HepG2 (cell line): ENCODE measurements around the gene APC2. TPM values are rescaled to one million over a fixed set of nuclear protein-coding genes. Genes with fewer than 3 reads are reported as not detected.

ENCODE experiments used
- MLLT10 ChIP-seq: sonication (generic); formaldehyde crosslinking; IDR thresholded peaks from 2 replicates; pipeline ENCODE4 v1.4.0; 2020; ENCODE audit warnings: missing genetic modification reagents
- polyA plus RNA-seq, 8 experiments: library from polyadenylated mRNA; depleted of rRNA in 3 of 8; stranded (reverse) in 7 of 8; unstranded in 1 of 8; fragments of >200 nt; fragmentation: Illumina TruSeq in 4 of 8; extraction: Trizol in 4 of 8; gene quantifications; 2 replicates each; pipeline versions ENCODE4 v1.2.1 to v1.2.3, GENCODE V29; 2011 to 2016; ENCODE audit warnings: low read depth in 4 of 8, missing spikeins in 1 of 8, mixed read lengths in 1 of 8; ENCODE audit not compliant: insufficient read depth in 1 of 8
- total RNA-seq, 5 experiments: library from RNA; depleted of rRNA; stranded (reverse); fragments of >200 nt; fragmentation: Illumina TruSeq; extraction: Trizol; gene quantifications; 2 replicates each; pipeline ENCODE4 v1.2.3, GENCODE V29; 2016; ENCODE audit warnings: low read depth in 1 of 5
- TF ChIP-seq, protein P1 (sequence below): sonication (generic); formaldehyde crosslinking; IDR thresholded peaks from 2 replicates; pipeline ENCODE4 v1.8.0; 2022; ENCODE audit warnings: mild to moderate bottlenecking, missing genetic modification reagents; ENCODE audit not compliant: insufficient replicate concordance
- TF ChIP-seq, protein P2 (sequence below): sonication (generic); formaldehyde crosslinking; IDR thresholded peaks from 2 replicates; pipeline ENCODE4 v1.9.0; 2021; ENCODE audit warnings: mild to moderate bottlenecking, missing genetic modification reagents
- TF ChIP-seq, protein P3 (sequence below), 2 experiments: sonication (generic) in 1 of 2; formaldehyde crosslinking in 1 of 2; IDR thresholded peaks; 2 replicates each; pipeline versions ENCODE4 v1.5.1 to v1.6.1; 2011 to 2020; ENCODE audit warnings: borderline replicate concordance in 1 of 2, low read depth in 1 of 2, low read length in 1 of 2, mild to moderate bottlenecking in 1 of 2, missing genetic modification reagents in 1 of 2, moderate library complexity in 1 of 2
- TF ChIP-seq, protein P4 (sequence below): sonication (generic); formaldehyde crosslinking; IDR thresholded peaks from 2 replicates; pipeline ENCODE4 v1.5.0; 2020; ENCODE audit warnings: missing genetic modification reagents
- TF ChIP-seq, protein P5 (sequence below): sonication (generic); formaldehyde crosslinking; IDR thresholded peaks from 2 replicates; pipeline ENCODE4 v1.5.1; 2020; ENCODE audit warnings: mild to moderate bottlenecking, moderate library complexity, missing genetic modification reagents

APC2 gene
- total and polyA plus RNA-seq, 2 of the 13 experiments (the other 11 are each of a cell fraction or from before 2014, with no cell fraction given), result 0.08 to 0.22 TPM

DNA sequence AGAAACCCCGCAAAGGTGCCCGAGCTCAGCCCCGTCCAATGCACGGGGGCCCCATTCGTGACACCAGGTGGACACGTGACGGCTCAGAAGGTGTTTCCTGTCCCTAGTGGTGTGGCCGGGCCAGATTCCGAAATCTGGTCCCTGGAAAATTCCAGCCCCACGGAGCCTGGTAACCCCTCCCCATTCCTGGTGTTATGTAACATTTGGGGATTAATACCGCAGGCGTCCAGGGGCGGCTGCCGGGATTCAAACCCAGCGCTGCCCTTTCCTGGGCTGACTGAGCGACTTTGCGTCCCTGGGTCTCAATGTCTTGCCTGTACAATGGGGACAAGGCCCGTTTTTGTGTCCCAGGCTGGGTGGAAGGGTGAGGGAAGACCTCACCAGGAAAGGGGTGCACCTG lies 72.9 kb downstream of the APC2 start (continued):
- TF ChIP-seq, protein P1, sequence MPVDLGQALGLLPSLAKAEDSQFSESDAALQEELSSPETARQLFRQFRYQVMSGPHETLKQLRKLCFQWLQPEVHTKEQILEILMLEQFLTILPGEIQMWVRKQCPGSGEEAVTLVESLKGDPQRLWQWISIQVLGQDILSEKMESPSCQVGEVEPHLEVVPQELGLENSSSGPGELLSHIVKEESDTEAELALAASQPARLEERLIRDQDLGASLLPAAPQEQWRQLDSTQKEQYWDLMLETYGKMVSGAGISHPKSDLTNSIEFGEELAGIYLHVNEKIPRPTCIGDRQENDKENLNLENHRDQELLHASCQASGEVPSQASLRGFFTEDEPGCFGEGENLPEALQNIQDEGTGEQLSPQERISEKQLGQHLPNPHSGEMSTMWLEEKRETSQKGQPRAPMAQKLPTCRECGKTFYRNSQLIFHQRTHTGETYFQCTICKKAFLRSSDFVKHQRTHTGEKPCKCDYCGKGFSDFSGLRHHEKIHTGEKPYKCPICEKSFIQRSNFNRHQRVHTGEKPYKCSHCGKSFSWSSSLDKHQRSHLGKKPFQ (CRISPR knock-in tag), result no peak
- TF ChIP-seq, protein P2, sequence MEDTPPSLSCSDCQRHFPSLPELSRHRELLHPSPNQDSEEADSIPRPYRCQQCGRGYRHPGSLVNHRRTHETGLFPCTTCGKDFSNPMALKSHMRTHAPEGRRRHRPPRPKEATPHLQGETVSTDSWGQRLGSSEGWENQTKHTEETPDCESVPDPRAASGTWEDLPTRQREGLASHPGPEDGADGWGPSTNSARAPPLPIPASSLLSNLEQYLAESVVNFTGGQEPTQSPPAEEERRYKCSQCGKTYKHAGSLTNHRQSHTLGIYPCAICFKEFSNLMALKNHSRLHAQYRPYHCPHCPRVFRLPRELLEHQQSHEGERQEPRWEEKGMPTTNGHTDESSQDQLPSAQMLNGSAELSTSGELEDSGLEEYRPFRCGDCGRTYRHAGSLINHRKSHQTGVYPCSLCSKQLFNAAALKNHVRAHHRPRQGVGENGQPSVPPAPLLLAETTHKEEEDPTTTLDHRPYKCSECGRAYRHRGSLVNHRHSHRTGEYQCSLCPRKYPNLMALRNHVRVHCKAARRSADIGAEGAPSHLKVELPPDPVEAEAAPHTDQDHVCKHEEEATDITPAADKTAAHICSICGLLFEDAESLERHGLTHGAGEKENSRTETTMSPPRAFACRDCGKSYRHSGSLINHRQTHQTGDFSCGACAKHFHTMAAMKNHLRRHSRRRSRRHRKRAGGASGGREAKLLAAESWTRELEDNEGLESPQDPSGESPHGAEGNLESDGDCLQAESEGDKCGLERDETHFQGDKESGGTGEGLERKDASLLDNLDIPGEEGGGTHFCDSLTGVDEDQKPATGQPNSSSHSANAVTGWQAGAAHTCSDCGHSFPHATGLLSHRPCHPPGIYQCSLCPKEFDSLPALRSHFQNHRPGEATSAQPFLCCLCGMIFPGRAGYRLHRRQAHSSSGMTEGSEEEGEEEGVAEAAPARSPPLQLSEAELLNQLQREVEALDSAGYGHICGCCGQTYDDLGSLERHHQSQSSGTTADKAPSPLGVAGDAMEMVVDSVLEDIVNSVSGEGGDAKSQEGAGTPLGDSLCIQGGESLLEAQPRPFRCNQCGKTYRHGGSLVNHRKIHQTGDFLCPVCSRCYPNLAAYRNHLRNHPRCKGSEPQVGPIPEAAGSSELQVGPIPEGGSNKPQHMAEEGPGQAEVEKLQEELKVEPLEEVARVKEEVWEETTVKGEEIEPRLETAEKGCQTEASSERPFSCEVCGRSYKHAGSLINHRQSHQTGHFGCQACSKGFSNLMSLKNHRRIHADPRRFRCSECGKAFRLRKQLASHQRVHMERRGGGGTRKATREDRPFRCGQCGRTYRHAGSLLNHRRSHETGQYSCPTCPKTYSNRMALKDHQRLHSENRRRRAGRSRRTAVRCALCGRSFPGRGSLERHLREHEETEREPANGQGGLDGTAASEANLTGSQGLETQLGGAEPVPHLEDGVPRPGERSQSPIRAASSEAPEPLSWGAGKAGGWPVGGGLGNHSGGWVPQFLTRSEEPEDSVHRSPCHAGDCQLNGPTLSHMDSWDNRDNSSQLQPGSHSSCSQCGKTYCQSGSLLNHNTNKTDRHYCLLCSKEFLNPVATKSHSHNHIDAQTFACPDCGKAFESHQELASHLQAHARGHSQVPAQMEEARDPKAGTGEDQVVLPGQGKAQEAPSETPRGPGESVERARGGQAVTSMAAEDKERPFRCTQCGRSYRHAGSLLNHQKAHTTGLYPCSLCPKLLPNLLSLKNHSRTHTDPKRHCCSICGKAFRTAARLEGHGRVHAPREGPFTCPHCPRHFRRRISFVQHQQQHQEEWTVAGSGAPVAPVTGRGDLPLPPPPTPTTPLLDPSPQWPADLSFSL, result no peak
- no peak for TF ChIP-seq MLLT10
- TF ChIP-seq, protein P3, sequence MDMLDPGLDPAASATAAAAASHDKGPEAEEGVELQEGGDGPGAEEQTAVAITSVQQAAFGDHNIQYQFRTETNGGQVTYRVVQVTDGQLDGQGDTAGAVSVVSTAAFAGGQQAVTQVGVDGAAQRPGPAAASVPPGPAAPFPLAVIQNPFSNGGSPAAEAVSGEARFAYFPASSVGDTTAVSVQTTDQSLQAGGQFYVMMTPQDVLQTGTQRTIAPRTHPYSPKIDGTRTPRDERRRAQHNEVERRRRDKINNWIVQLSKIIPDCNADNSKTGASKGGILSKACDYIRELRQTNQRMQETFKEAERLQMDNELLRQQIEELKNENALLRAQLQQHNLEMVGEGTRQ (IDR thresholded peaks at IDR 0.05; ENCODE audit: low read depth, low read length), result 0 out of 2 replicates have a peak, but pooled peaks have one; percentile 9
- TF ChIP-seq, protein P3 (CRISPR knock-in tag; IDR thresholded peaks at IDR 0.05; ENCODE audit: borderline replicate concordance), result peak; percentile 37; the same call in 1 of the 2 replicates
- TF ChIP-seq, protein P4, sequence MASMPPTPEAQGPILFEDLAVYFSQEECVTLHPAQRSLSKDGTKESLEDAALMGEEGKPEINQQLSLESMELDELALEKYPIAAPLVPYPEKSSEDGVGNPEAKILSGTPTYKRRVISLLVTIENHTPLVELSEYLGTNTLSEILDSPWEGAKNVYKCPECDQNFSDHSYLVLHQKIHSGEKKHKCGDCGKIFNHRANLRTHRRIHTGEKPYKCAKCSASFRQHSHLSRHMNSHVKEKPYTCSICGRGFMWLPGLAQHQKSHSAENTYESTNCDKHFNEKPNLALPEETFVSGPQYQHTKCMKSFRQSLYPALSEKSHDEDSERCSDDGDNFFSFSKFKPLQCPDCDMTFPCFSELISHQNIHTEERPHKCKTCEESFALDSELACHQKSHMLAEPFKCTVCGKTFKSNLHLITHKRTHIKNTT (CRISPR knock-in tag), result no peak
- TF ChIP-seq, protein P5, sequence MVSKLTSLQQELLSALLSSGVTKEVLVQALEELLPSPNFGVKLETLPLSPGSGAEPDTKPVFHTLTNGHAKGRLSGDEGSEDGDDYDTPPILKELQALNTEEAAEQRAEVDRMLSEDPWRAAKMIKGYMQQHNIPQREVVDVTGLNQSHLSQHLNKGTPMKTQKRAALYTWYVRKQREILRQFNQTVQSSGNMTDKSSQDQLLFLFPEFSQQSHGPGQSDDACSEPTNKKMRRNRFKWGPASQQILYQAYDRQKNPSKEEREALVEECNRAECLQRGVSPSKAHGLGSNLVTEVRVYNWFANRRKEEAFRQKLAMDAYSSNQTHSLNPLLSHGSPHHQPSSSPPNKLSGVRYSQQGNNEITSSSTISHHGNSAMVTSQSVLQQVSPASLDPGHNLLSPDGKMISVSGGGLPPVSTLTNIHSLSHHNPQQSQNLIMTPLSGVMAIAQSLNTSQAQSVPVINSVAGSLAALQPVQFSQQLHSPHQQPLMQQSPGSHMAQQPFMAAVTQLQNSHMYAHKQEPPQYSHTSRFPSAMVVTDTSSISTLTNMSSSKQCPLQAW, result 0 out of 2 replicates have a peak, but pooled peaks have one; percentile 14
- TF ChIP-seq, all 625 proteins: peak for 11
